ENCODE results near the gene C5orf22. TPM values are rescaled to one million over a fixed set of nuclear protein-coding genes. Genes with fewer than 3 reads are reported as not detected.

The C5orf22 gene
- total and polyA plus RNA-seq, 4 donors = 10.0 to 29.8 (median 17.3) TPM

DNA sequence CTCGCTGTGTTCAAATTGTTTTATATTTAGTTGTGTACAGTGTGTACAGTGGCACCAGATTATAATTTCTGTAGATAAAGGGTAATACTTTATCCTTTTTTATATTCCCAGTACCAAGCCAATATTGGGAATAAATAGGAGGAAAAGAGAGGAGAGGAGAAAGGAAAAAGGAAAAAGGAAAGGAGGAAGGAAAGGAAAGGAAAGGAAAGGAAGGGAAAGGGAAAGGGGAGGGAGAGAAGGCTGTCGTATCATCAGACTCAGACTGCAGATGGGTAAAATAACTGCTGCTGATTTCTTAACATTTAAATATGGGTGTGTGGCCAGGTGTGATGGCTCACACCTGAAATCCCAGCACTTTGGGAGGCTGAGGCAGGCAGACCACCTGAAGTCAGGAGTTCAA, 51.0 kb downstream of the C5orf22 start:
- TF ChIP-seq, protein P1, sequence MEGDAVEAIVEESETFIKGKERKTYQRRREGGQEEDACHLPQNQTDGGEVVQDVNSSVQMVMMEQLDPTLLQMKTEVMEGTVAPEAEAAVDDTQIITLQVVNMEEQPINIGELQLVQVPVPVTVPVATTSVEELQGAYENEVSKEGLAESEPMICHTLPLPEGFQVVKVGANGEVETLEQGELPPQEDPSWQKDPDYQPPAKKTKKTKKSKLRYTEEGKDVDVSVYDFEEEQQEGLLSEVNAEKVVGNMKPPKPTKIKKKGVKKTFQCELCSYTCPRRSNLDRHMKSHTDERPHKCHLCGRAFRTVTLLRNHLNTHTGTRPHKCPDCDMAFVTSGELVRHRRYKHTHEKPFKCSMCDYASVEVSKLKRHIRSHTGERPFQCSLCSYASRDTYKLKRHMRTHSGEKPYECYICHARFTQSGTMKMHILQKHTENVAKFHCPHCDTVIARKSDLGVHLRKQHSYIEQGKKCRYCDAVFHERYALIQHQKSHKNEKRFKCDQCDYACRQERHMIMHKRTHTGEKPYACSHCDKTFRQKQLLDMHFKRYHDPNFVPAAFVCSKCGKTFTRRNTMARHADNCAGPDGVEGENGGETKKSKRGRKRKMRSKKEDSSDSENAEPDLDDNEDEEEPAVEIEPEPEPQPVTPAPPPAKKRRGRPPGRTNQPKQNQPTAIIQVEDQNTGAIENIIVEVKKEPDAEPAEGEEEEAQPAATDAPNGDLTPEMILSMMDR (IDR thresholded peaks at IDR 0.05; ENCODE audit: control extremely low read depth, extremely low read depth) = no peak
- Histone ChIP-seq H3K9ac (ENCODE audit: insufficient read depth in 1 of 2, low read length in 2 of 2) (no peak overlapping the region), H3K4me3 (no peak overlapping the region), H3K9me3 (ENCODE audit: control insufficient read depth in 4 of 4, insufficient read depth in 3 of 4, low read length in 3 of 4) (no peaks in the 10 kb centered on the region), H3K4me1 (ENCODE audit: control insufficient read depth in 5 of 5, insufficient read depth in 5 of 5, low read length in 5 of 5) (no peaks in the 10 kb centered on the region), H3K27ac (ENCODE audit: low read depth in 1 of 2, low read length in 1 of 2) (no peak overlapping the region), H3K36me3 (ENCODE audit: control insufficient read depth in 4 of 4, insufficient read depth in 4 of 4, low read length in 4 of 4) (no peaks in the 10 kb centered on the region), H3K27me3 (ENCODE audit: control insufficient read depth in 3 of 3, insufficient read depth in 3 of 3, low read length in 2 of 3) (no peaks in the 10 kb centered on the region)
- ATAC-seq (ENCODE audit: insufficient read depth, low FRiP score) (no peak), DNase-seq (no peak)
- 86 to 87% methylated on average over 2 of the region's 2 CpGs for WGBS, 2 donors

DNA sequence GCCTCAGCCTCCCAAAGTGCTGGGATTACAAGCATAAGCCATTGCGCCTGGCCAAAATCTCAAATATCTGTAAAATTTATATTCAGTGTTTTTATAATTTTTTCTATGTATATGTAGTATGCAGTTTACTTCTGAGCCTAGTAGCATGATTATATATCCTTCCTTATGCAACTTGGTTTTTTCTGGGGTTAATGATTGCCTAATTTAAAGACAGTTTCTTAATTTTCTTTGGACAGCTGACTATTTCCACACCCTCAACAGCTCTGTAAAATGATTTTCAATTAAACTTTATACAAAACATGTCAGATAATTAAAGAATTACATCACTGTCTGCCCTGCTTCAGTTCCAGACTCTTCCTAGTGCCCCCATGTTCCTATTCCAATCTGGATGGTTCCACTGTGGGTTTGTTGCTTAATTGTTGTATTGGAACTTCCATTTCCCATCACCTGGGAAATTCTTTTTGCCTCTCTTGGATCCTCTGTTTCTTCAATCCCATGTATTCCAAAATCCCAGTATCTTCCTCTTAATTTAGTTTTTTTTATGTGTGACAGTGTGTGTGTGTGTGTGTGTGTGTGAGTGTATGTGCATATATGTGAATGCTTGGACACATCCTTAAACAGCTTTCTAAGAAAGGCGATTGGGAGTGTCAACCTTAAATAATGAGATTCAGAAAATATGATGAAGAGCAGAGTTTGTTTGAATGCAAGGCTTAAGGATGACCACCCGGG, 53.2 kb downstream of the C5orf22 start:
- no peak overlapping the region for H3K9ac ChIP-seq (ENCODE audit: insufficient read depth in 1 of 2, low read length in 2 of 2)
- TF ChIP-seq, protein P1 (IDR thresholded peaks at IDR 0.05; ENCODE audit: control extremely low read depth, extremely low read depth) = no peak
- ATAC-seq (ENCODE audit: insufficient read depth, low FRiP score) (no peak), DNase-seq (no peak)
- no peaks in the 10 kb centered on the region for H3K36me3 ChIP-seq (ENCODE audit: control insufficient read depth in 4 of 4, insufficient read depth in 4 of 4, low read length in 4 of 4)
- H3K27me3 ChIP-seq (ENCODE audit: control insufficient read depth in 3 of 3, insufficient read depth in 3 of 3, low read length in 2 of 3) = no peaks in the 10 kb centered on the region
- no peaks in the 10 kb centered on the region for H3K4me1 ChIP-seq (ENCODE audit: control insufficient read depth in 5 of 5, insufficient read depth in 5 of 5, low read length in 5 of 5)
- WGBS, 2 donors = 94 to 96% methylated on average over 3 of the region's 3 CpGs
- no peak overlapping the region for H3K27ac ChIP-seq (ENCODE audit: low read depth in 1 of 2, low read length in 1 of 2)
- H3K9me3 ChIP-seq (ENCODE audit: control insufficient read depth in 4 of 4, insufficient read depth in 3 of 4, low read length in 3 of 4) = no peaks in the 10 kb centered on the region
- no peak overlapping the region for H3K4me3 ChIP-seq

DNA sequence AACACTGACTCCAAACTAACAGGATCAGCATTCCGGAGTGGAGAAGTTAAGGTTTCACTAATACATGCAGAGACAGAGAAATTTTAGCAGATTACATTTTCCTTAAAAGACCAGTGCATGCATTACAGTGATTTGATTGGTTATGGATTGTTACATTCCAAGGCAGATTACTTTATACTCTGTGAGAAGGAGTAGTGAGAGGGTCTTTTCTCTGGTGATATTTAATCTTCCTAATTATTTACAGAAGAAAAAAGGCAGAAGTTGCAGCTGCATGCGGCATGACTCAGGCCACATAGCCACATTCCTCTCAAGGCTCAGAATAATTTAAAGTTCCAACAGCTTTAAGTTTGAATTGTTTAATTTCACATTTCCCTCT, 53.8 kb downstream of the C5orf22 start:
- H3K27me3 ChIP-seq (ENCODE audit: control insufficient read depth in 3 of 3, insufficient read depth in 3 of 3, low read length in 2 of 3) = no peaks in the 10 kb centered on the region
- H3K4me3 ChIP-seq = no peak overlapping the region
- no peaks in the 10 kb centered on the region for H3K36me3 ChIP-seq (ENCODE audit: control insufficient read depth in 4 of 4, insufficient read depth in 4 of 4, low read length in 4 of 4)
- TF ChIP-seq, protein P1 (IDR thresholded peaks at IDR 0.05; ENCODE audit: control extremely low read depth, extremely low read depth) = no peak
- no peak for DNase-seq
- no peak overlapping the region for H3K27ac ChIP-seq (ENCODE audit: low read depth in 1 of 2, low read length in 1 of 2)
- no peaks in the 10 kb centered on the region for H3K9me3 ChIP-seq (ENCODE audit: control insufficient read depth in 4 of 4, insufficient read depth in 3 of 4, low read length in 3 of 4)
- H3K9ac ChIP-seq (ENCODE audit: insufficient read depth in 1 of 2, low read length in 2 of 2) = no peak overlapping the region
- 64 to 72% methylated on average over 2 of the region's 2 CpGs for WGBS, 2 donors
- no peak for ATAC-seq (ENCODE audit: insufficient read depth, low FRiP score)
- no peaks in the 10 kb centered on the region for H3K4me1 ChIP-seq (ENCODE audit: control insufficient read depth in 5 of 5, insufficient read depth in 5 of 5, low read length in 5 of 5)

DNA sequence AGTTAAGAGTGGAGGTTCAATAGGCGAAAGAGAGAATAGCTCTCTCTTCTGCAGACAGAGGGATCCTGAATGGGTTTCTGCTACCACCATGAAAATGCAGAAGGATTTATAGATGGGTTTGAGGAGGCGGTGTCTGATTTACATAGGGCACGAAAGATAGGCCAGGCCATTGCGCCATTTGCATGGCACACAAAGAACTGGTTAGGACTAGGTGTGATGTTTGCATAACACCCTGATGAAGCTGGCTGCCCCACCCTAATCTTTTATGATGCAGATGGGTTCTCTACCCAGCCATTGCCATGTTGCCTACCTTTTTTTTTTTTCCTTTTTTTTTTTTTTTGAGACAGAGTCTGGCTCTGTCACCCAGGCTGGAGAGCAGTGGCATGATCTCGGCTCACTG, 55.4 kb downstream of the C5orf22 start:
- WGBS, 2 donors = 96 to 99% methylated on average over 4 to 5 of the region's 5 CpGs
- ATAC-seq (ENCODE audit: insufficient read depth, low FRiP score) = no peak
- no peak overlapping the region for H3K9ac ChIP-seq (ENCODE audit: insufficient read depth in 1 of 2, low read length in 2 of 2)

More for the DNA sequence above, 55.4 kb downstream of the C5orf22 start:
- Histone ChIP-seq H3K4me1 (ENCODE audit: control insufficient read depth in 5 of 5, insufficient read depth in 5 of 5, low read length in 5 of 5) (no peaks in the 10 kb centered on the region), H3K36me3 (ENCODE audit: control insufficient read depth in 4 of 4, insufficient read depth in 4 of 4, low read length in 4 of 4) (no peaks in the 10 kb centered on the region), H3K4me3 (no peak overlapping the region), H3K9me3 (ENCODE audit: control insufficient read depth in 4 of 4, insufficient read depth in 3 of 4, low read length in 3 of 4) (no peaks in the 10 kb centered on the region), H3K27me3 (ENCODE audit: control insufficient read depth in 3 of 3, insufficient read depth in 3 of 3, low read length in 2 of 3) (no peaks in the 10 kb centered on the region), H3K27ac (ENCODE audit: low read depth in 1 of 2, low read length in 1 of 2) (no peak overlapping the region)
- TF ChIP-seq, protein P1 (IDR thresholded peaks at IDR 0.05; ENCODE audit: control extremely low read depth, extremely low read depth) = no peak
- DNase-seq = no peak
